ENCODE measurements around the gene BTG1. TPM values are rescaled to one million over a fixed set of nuclear protein-coding genes. Genes with fewer than 3 reads are reported as not detected.
"Not testable (repeated sequence)": the region's sequence is repeated elsewhere in the genome, so short reads cannot be mapped to it uniquely, and the experiment has no call there.

Gene BTG1
- total RNA-seq, 2 experiments from 2014 or later, result 147 to 153 TPM

DNA sequence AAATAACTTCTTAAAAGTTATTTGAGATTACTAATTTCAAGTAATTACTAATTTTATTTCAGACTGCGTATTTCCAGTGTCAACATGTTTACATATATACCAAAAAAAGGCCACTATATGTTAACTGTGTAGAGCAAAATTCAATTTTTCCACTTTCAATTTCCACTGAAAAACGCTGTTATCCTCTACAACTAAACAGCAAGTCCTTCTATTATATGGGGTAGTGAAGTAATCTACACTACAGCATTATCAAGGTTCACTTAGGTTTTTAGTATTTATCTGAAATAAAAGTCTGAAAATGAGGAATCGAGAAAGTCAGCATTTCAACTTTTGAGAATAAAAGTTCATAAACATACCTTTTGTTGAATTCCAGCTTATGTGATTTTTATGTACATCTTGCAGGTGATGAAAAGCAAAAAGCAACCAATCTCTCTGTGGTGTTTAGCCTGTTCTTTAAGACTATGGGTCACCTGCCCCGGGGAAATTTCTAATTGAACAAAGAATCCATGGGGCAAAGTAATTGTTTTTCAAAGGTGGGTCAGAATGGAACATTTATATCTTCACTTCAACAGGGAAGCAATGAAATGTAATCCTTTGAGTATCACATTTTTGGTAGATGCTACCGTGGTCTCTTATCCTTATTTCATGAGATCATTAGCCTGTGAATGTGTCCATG, 3.3 kb downstream of the BTG1 start:
- no peak for DNase-seq

DNA sequence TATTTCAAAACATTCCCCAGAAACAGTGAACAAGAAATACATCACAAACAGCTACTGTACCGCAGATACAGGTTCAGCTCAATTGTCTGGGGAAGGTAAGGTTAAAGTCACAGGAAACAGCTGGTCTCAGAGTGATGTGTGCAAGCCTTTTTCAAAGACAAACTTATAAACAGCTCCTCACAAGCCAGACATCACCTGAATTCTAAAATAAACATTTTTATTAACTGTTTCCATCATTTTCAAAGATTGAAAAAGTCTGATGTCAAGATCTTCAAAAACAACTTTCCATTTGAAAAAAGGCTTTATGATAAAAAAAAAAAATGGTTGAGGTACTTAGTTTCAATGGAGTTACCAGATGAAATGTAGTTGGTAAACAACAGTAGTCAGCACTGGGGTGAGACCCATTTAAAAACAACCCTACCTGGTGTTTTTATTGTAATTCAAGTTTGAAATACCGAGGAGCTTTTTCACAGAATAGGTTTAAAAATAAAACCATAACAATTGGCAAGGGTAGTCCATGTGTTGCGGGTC, 4.0 kb downstream of the BTG1 start:
- Mint-ChIP-seq H3K4me1 (peaks cover 25% of the 10 kb centered on the region), H3K4me3 (peak overlapping the region; percentile 99), H3K36me3 (peaks cover 82% of the 10 kb centered on the region), H3K27ac (peak overlapping the region; percentile 96), H3K9me3 (no peaks in the 10 kb centered on the region), H3K27me3 (peaks cover 8% of the 10 kb centered on the region)
- no peak for DNase-seq

More for the DNA sequence above, 3.3 kb downstream of the BTG1 start:
- Mint-ChIP-seq H3K27me3 (peaks cover 8% of the 10 kb centered on the region), H3K27ac (peak overlapping the region; percentile 96), H3K4me1 (peaks cover 21% of the 10 kb centered on the region), H3K4me3 (peak overlapping the region; percentile 99), H3K36me3 (peaks cover 82% of the 10 kb centered on the region), H3K9me3 (no peaks in the 10 kb centered on the region)

DNA sequence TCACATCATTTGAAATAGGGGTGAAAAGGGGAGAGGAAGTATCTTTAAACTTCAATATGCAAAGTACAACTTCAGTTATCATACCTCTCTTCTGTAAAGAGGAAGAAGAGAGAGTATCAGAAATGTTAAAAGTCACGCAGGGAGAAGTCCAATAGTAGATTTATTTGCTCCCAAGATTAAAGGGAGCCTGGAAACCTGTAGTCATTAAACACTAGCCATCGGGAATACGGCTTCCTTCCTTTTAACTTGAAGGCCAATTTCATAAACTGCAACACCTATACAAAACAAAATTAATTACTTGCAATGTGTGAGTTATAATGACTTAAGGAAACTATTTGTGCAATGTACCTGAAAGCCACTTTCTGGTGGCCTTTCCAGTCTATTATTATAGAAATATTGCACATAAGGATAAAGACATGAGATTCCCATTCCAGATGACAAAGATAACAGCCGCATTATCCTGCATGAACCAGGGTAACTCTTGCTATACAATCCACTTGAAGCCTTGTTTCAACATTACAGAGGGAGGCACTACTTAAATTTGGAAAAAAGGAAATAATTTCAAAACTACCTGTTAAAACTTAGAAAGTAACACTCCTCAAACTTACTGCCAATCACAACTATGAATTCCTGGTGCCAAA, 4.6 kb downstream of the BTG1 start:
- DNase-seq, result no peak
- Mint-ChIP-seq H3K4me3 (peak overlapping the region; percentile 99), H3K36me3 (peaks cover 84% of the 10 kb centered on the region), H3K27ac (peak overlapping the region; percentile 96), H3K9me3 (no peaks in the 10 kb centered on the region), H3K4me1 (peaks cover 32% of the 10 kb centered on the region), H3K27me3 (peaks cover 8% of the 10 kb centered on the region)

DNA sequence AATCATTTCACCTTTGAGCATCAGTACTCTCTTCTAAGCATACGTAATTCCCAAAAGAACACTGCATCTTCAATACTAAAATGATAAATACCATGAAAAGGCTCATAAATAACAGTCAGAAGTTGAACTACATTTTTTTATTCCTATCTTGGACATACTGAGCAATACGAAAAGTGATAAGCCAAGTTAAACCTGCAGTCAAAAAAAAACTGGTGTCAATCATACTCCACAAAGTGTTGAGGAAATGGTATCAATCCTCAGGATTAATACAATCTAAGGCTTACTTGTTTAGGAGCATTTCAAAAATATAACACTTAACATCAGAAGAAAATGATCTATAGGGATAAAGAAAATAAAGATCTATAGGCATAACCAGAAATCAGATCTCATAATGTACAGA, 5.5 kb downstream of the BTG1 start:
- H3K4me3 Mint-ChIP-seq, result peak overlapping the region; percentile 99
- peaks cover 5% of the 10 kb centered on the region for H3K27me3 Mint-ChIP-seq
- peaks cover 87% of the 10 kb centered on the region for H3K36me3 Mint-ChIP-seq
- H3K4me1 Mint-ChIP-seq, result peaks cover 39% of the 10 kb centered on the region
- no peak for DNase-seq
- H3K9me3 Mint-ChIP-seq, result no peaks in the 10 kb centered on the region
- peak overlapping the region; percentile 96 for H3K27ac Mint-ChIP-seq

DNA sequence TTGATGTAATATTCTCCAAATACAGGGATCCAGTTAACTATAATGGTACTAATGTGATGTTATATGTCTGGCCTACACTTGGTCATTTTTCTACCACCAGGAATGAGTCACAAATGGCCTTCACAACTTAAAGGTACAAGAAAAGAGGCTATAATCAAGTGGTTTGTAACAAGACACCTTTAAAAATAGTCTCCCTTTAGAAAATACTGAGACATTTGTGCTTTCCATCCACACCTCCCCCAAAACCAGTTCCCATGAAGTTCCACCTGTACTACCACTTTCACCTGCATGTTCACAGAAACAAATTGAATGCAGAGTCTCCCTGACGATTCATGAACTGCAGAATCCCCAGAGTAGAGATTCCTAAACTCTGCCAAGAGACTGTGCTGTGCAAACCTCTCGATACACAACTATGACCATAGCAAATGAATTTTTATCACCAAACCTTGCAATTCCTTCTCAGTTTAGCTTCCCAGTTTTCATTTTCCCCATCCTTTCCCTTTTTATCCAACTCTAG, 6.0 kb downstream of the BTG1 start:
- H3K4me1 Mint-ChIP-seq, result peaks cover 44% of the 10 kb centered on the region
- no peak for DNase-seq
- H3K4me3 Mint-ChIP-seq, result peak overlapping the region; percentile 99
- H3K9me3 Mint-ChIP-seq, result no peaks in the 10 kb centered on the region
- peaks cover 5% of the 10 kb centered on the region for H3K27me3 Mint-ChIP-seq
- H3K36me3 Mint-ChIP-seq, result peaks cover 90% of the 10 kb centered on the region
- H3K27ac Mint-ChIP-seq, result peak overlapping the region; percentile 96

DNA sequence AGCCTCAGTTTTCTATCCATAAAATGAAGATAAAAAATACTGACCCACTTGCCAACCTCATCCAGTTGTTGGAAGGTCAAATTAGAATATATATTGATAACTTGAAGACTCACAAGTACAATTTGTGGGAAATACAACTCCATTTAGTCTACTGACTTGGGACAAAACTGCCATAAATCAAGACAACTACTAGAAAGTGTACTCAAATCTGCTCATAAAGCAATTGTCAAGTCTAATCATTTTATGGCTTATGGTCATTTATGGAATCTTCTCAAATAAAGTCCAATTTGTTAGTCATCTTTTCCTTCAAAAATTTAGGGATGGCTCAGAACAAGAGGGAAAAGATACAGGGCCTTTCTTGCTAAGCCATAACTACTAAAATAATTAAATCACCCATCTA, 7.0 kb downstream of the BTG1 start:
- no peak for DNase-seq
- H3K27ac Mint-ChIP-seq, result peak overlapping the region; percentile 96

DNA sequence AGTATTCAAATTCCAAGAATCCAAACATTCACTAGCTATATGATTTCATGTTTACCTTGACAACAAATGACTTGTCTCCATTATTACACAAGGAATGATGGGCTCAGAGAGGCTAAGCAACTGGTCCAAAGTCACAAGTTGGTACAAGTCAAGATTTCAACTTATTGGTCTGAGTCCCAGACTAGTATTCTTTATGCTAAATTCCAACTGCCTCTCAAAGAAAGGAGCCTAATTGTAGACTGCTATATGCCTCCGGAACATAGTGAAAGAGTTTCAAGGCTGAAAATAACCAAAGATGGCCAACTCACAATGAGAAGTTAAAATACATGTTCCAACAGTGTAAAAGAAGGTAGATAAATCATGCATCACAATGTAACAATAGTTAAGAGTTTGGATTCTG, 7.5 kb downstream of the BTG1 start:
- DNase-seq, result no peak
- peaks cover 80% of the 10 kb centered on the region for H3K36me3 Mint-ChIP-seq
- peak overlapping the region; percentile 96 for H3K27ac Mint-ChIP-seq
- H3K27me3 Mint-ChIP-seq, result no peaks in the 10 kb centered on the region
- peak overlapping the region; percentile 99 for H3K4me3 Mint-ChIP-seq
- H3K4me1 Mint-ChIP-seq, result peaks cover 55% of the 10 kb centered on the region
- H3K9me3 Mint-ChIP-seq, result no peaks in the 10 kb centered on the region

More for the DNA sequence above, 7.0 kb downstream of the BTG1 start:
- Mint-ChIP-seq H3K9me3 (no peaks in the 10 kb centered on the region), H3K27me3 (no peaks in the 10 kb centered on the region), H3K36me3 (peaks cover 85% of the 10 kb centered on the region), H3K4me3 (peak overlapping the region; percentile 99), H3K4me1 (peaks cover 51% of the 10 kb centered on the region)

DNA sequence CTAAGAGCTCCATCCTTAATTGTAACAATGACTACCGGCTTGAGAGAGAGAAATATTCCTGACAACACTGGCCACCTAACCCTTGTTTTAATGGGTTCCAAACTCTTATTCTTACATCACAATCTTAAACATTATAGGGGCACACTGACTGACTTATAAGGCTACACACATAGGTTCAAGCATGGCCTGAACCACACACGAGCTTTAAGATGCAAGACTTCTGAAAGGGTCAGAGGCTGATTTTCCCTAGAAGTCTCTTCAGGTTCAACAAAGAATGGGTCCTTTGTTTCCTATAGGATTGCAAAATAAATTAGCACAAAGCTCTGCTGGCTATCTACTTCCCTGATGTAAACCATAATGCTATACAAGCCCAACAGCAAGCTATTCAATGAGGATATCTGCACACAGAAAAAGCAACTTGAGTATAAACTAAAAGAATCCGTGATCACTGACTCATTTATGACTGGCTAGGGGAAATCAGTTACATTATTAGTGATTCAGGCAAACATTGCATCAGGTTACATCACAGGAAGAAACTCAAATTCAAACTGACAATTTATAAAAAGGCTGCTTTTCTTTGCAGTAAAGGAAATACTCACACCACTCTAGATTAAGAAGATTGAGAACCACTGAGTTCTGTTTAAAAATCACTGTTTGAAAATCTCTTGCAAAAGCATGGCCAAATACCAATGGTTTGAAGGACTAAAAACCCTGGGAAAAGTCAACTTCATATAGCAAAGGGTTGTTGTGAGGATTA, 8.5 kb downstream of the BTG1 start:
- Mint-ChIP-seq H3K4me3 (peak overlapping the region; percentile 99), H3K27ac (peak overlapping the region; percentile 96), H3K9me3 (no peaks in the 10 kb centered on the region), H3K4me1 (peaks cover 63% of the 10 kb centered on the region), H3K36me3 (peaks cover 73% of the 10 kb centered on the region), H3K27me3 (no peaks in the 10 kb centered on the region)
- no peak for DNase-seq

DNA sequence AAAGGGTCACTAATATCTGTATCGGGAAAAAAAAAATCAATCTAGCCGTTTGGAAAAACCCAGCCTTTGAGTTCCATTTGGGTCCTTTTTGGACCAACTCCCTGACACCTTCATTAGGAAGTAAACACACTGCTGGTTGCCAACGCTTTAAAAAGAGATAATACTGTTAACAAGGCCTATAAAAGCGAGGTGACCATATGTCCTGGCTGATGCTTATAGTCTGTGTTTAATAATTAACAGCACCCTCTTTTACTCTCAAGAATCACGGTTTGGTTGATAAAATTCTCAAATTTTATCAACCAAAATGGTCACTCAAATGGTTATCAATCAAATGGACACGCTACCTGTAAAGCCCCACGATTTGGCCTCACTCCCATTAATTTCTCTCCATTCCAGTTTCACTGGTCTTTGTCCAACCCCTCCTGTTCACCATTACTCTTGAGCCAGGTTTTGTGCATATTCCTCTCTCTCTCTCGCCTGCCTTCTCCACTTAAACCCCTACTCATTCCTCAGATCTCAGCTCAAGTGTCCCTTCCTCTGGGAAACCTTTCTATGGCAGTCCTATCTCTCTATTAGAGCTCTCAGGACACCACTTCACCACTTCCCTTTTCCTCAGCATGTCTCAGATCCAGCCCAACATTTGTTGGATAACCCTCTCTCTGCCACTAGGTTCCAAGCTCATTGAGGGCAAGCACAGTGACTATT, 9.5 kb downstream of the BTG1 start:
- no peaks in the 10 kb centered on the region for H3K9me3 Mint-ChIP-seq
- peak overlapping the region; percentile 99 for H3K4me3 Mint-ChIP-seq
- H3K27ac Mint-ChIP-seq, result peak overlapping the region; percentile 96
- peaks cover 70% of the 10 kb centered on the region for H3K36me3 Mint-ChIP-seq
- peaks cover 72% of the 10 kb centered on the region for H3K4me1 Mint-ChIP-seq
- no peaks in the 10 kb centered on the region for H3K27me3 Mint-ChIP-seq
- no peak for DNase-seq

DNA sequence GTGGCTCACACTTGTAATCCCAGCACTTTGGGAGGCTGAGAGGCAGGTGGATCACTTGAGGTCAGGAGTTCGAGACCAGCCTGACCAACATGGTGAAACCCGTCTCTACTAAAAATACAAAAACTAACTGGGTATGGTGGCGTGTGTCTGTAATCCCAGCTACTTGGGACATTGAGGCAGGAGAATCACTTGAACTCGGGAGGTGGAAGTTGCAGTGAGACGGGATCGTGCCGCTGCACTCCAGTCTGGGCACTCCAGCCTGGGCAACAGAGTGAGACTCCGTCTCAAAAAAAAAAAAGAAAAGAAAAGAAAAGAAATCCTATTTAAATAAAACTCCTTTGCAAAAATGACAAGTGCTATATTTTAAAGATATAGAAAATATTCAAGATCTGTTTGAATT, 10.1 kb downstream of the BTG1 start:
- not testable (repeated sequence) for DNase-seq, H3K9me3 Mint-ChIP-seq, H3K27me3 Mint-ChIP-seq
- Mint-ChIP-seq H3K4me3 (peak overlapping the region; percentile 99), H3K4me1 (peaks cover 79% of the 10 kb centered on the region), H3K27ac (peak overlapping the region; percentile 96), H3K36me3 (peaks cover 67% of the 10 kb centered on the region)

DNA sequence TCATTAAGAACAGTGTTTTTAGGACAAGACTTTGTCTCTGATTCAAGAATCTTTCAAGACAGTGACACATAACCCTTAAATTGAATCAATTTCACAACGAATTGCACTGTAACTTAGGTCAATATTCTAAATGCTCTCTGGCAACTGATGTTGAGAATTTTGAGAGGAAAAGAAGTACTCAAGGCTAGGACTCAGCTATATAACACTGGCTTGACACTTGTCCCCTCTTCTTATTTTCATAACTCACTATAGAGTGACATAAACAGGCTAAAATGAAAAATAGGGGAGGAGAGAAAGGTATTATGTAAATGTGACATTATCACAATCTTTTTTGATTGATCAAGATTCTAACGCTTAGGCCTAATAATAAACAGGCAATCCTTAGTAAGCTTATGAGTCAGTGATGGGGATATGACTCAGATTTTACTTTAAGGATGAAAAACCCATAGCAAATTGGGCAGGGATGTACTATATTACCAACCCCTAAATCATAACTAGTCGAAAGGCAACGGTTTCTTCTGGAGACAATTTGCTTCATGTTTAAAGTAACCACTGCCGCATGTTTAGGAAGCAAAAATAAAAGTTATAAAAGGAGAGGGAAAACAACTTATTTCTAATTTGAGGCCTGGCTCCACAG, 10.9 kb downstream of the BTG1 start:
- H3K36me3 Mint-ChIP-seq, result peaks cover 62% of the 10 kb centered on the region
- no peak for DNase-seq
- H3K9me3 Mint-ChIP-seq, result no peaks in the 10 kb centered on the region

DNA sequence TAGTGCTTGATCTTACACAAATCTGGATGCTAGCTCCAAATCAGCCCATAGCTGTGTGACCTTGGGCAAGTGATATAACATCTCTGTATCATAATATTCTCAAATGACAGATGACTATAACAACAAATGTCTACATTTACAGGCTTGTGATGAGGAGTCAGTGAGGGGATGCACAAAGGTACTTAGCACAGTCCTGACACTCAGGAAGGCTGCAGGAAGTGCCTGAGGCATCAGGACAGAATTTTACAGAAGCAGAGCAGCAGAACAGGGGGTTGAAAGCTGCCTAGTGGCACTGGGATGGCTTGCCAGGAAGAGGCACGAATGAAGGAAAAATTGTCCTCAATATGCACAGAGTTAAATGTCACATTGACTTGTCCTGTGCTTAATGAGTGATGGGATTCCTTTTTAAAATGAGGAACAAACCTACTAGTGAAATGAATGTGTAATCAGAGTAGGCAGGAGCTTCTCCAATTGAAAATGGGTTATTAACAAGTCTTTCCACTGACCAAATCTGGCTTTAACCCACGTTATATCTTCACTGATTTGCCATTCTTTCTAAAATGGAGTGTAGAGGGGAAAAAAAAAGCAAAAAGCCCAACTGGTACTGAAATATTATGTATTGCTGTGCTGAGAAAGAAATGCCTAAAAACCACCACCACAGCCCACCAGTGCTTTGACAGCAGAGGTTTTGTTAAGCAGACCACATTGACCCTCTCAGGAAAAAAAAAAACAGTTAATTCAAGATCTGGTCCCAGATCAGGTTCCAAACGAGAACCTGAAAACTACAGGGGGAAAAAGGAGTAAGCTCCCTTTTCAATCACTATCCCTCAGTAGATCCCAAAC, 11.6 kb downstream of the BTG1 start:
- Mint-ChIP-seq H3K4me3 (peak overlapping the region; percentile 99), H3K36me3 (peaks cover 65% of the 10 kb centered on the region)
- DNase-seq, result no peak

More for the DNA sequence above, 10.9 kb downstream of the BTG1 start:
- Mint-ChIP-seq H3K4me1 (peaks cover 86% of the 10 kb centered on the region), H3K27me3 (no peaks in the 10 kb centered on the region), H3K27ac (peak overlapping the region; percentile 96), H3K4me3 (peak overlapping the region; percentile 99)

DNA sequence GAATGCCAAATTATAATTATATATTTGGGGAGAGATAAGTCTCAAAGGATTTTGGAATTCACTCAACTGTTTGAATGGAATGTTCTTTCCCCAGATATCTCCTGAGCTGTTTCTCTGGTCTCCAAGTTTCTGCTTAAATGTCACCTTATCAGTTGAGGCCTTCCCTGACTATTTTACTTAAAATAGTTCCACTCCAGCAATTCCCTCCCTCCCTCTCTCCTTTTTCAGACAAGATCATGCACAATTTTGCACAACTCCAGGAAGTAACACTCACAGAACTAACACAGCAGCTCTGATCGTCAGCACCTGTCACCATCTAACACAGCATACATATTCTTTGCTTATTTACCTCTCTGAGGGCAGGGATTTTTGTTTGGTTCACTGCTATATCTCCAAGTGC, 12.5 kb downstream of the BTG1 start:
- H3K27ac Mint-ChIP-seq, result peak overlapping the region; percentile 96
- peaks cover 90% of the 10 kb centered on the region for H3K4me1 Mint-ChIP-seq
- peak overlapping the region; percentile 35 for H3K4me3 Mint-ChIP-seq
- no peaks in the 10 kb centered on the region for H3K27me3 Mint-ChIP-seq
- H3K9me3 Mint-ChIP-seq, result peaks cover 5% of the 10 kb centered on the region
- H3K36me3 Mint-ChIP-seq, result peaks cover 63% of the 10 kb centered on the region
- no peak for DNase-seq

More for the DNA sequence above, 11.6 kb downstream of the BTG1 start:
- no peaks in the 10 kb centered on the region for H3K27me3 Mint-ChIP-seq
- peaks cover 2% of the 10 kb centered on the region for H3K9me3 Mint-ChIP-seq
- H3K4me1 Mint-ChIP-seq, result peaks cover 90% of the 10 kb centered on the region
- H3K27ac Mint-ChIP-seq, result peak overlapping the region; percentile 96

All from activated naive CD8-positive, alpha-beta T cell treated with anti-CD3 and anti-CD28 coated beads for 36 hours (primary cell).